Prostate gland (tissue), 2 donors: ENCODE results near the gene SPDYE18. TPM values are rescaled to one million over a fixed set of nuclear protein-coding genes. Genes with fewer than 3 reads are reported as not detected.
"Not testable (repeated sequence)": the region's sequence is repeated elsewhere in the genome, so short reads cannot be mapped to it uniquely, and the experiment has no call there.

Experiments
- DNase-seq: peaks from one replicate; pipeline ENCODE4 v3.0.0-alpha.2; 2019; ENCODE audit warnings: low spot score
- H3K27ac ChIP-seq, 2 donors: fragments of 200-600 bp; sonication (generic); 2 replicates each; pipeline ENCODE4 v1.5.1; 2017 to 2019
- H3K27me3 ChIP-seq: fragments of 200-600 bp; sonication (generic); replicated peaks from 2 replicates; pipeline ENCODE4 v1.5.1; 2019; ENCODE audit not compliant: insufficient read depth
- H3K36me3 ChIP-seq, 2 donors: fragments of 200-600 bp; sonication (generic); 1 replicate in 1 of 2; 2 replicates in 1 of 2; pipeline versions ENCODE4 v1.5.1 to v1.8.1; 2017 to 2019
- H3K4me1 ChIP-seq: fragments of 200-600 bp; sonication (generic); replicated peaks from 2 replicates; pipeline ENCODE4 v1.5.1; 2019
- H3K4me3 ChIP-seq, 2 donors: fragments of 200-600 bp; sonication (generic); 2 replicates each; pipeline ENCODE4 v1.5.1; 2017 to 2019
- H3K9me3 ChIP-seq: fragments of 200-600 bp; sonication (generic); 2 replicates; pipeline ENCODE4 v1.5.1; 2017
- WGBS: methylation state at CpG from one replicate; pipeline ENCODE4 v1.1.5; 2018; 5-methylcytosine and 5-hydroxymethylcytosine counted together
- intact Hi-C: fragments of 100-400 bp; cut with DNase I; formaldehyde crosslinking; loops from one replicate; pipeline ENCODE4 v1.14.2; 2022
- small RNA-seq, 2 donors: library from RNA; depleted of rRNA; stranded (forward); fragments of <200 nt; gene quantifications; one replicate each; pipeline ENCODE3, GENCODE V24; 2016
- total RNA-seq, 2 donors: library from RNA; depleted of rRNA; stranded (reverse); fragments of >200 nt; gene quantifications; one replicate each; pipeline ENCODE4 v1.1.0, GENCODE V29; 2016

The SPDYE18 gene
- total RNA-seq, 2 donors from 2014 or later = 4.1 TPM; not detected in 1

DNA sequence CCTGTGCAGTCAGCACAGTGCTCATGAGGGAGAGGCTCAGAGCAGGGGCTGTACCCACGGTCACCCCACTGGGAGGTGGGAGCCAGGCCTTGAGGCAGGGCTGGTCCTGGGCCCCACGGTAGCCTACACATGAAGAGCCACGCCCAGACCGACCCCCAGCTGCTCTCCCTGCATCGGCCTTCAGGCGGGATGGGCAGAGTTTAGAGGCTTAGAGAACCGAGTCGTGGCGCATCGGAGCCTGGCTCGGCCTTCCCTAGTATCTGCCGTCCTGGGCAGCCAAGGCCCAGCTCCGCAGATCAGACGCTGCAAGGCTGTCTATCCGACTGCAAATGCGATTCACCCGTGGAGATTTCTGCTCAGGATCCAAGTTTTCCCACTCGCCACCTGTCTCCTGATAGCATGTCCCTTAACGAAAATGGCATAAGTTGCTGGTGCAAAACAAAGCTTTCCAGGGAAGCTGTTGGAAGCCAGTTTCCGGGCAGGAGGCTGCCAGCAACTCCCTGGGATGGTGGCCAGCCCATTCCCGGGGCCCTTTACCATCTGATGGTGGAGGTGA, 59.6 kb downstream of the SPDYE18 start:
- H3K4me3 ChIP-seq, intact Hi-C loops, H3K27ac ChIP-seq, DNase-seq, H3K9me3 ChIP-seq, H3K4me1 ChIP-seq, H3K36me3 ChIP-seq, H3K27me3 ChIP-seq: not testable (repeated sequence)
- 96% methylated on average over 15 of the region's 21 CpGs for WGBS

DNA sequence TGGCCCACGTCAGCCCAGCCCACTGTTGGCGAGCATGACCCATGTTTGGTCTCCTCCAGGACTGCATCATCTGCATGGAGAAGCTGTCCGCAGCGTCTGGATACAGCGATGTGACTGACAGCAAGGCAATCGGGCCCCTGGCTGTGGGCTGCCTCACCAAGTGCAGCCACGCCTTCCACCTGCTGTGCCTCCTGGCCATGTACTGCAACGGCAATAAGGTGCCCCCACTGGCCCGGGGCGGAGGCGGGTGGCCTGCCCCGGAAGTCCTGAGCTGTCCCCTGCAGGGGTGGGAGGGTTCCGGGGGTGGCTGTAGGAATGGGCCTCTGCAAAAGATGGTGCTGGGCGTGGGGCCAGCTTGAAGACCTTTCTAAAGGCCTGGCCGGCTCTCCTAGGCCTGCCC, 60.3 kb downstream of the SPDYE18 start:
- DNase-seq, H3K9me3 ChIP-seq, H3K4me3 ChIP-seq, H3K27ac ChIP-seq, intact Hi-C loops, H3K27me3 ChIP-seq, H3K36me3 ChIP-seq, H3K4me1 ChIP-seq: not testable (repeated sequence)
- WGBS = 64% methylated on average over 12 of the region's 15 CpGs

Small RNAs within 50 kb of the gene (small RNA-seq; reads per million reads assigned to genes)
- gene RF00019 = 0 reads per million in 2 donors

Other genes with a start within 250 kb of the SPDYE18 start
- gene SPDYE17, start 30.2 kb downstream of the SPDYE18 start, total RNA-seq = not detected
- gene CCDC146, start 60.1 kb upstream of the SPDYE18 start, total RNA-seq = 10 to 100 TPM; 16.5 to 21.4 TPM
- 10 to 100 TPM in 1 of 2 donors, 1 to 10 TPM in 1; 6.3 to 11.7 TPM for gene FGL2, start 137.3 kb upstream of the SPDYE18 start, total RNA-seq